Stimulated activated CD8-positive, alpha-beta memory T cell treated with anti-CD3 and anti-CD28 coated beads, Interleukin-7, amount 100 ng/mL, for 48 hours (primary cell): Measurements from ENCODE around the gene RAP1B.
A peak's percentile ranks its signal among the peaks of the same experiment; 100 is the strongest.

Experiments
- DNase-seq, 2 donors: peaks; one replicate each; pipeline ENCODE4 v3.0.0-alpha.2; 2020; ENCODE audit warnings: low read depth in 1 of 2; ENCODE audit errors: extremely low read depth in 1 of 2

Gene RAP1B

DNA sequence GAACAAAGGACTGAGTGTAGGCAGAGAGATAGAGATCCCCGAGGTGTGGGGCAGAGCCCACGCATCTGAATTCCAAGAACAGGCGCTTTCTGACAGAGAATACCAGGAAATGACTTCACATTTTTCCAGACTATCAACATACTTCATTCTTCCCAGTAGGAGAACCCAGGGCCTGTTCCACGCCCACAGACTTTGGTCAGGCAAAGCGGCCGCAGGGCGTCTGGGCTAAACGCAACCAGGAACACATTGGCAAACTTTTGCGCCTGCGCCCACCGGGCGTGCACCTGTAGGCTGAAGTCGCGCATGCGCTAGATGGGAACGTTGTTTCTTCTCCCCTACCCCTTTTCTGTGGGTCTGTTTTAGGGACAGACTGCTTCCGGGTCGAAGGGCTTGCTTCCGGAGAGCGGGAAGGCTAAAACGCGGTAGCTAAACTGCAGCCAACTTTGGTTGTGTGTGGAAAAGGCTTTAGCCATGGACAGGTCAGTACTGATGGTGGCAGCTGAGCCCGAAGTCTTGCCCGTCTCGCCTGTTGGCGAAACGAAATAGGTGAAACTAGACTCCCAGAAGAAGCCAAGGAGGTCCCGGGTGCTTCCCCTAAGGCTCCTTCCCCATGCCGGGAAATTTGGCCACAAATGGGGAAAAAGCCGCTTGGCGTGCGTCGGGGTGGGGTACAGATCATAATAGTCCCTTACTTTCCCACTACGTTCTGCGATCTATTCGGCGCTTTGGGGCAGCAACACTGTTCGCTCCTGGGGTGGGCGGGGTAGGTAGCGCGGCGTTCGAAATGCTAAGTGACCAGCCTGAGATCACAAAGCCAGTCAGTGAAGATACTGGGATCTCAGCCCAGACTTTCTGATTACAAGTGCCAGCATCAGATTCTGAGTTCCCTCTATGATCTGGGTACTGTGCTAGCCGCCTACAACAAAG is 76.2 kb downstream of the RAP1B start, which contains the start of gene NUP107:
Gene NUP107 (plus strand): TSS at position 384 of the 927 bp plus-strand sequence. CDS start 88 bp downstream, at position 472.
- peak; percentile 90 to 97 for DNase-seq

DNA sequence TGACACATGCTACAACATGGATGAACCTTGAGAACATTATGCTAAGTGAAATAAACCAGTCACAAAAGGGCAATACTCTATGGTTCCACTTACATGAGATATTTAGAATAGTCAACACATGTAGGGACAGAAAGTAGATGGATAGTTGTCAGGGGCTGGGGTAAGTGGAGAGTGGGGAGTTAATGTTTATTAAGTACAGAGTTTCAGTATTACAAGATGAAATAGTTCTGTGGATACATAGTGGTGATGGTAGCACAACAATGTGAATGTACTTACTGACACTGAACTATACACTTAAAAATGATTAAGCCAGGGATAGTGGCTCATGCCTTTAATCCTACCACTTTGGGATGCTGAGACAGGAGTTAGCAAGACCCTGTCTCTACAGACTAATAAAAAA is 84.8 kb downstream of the RAP1B start:
- no peak for DNase-seq

DNA sequence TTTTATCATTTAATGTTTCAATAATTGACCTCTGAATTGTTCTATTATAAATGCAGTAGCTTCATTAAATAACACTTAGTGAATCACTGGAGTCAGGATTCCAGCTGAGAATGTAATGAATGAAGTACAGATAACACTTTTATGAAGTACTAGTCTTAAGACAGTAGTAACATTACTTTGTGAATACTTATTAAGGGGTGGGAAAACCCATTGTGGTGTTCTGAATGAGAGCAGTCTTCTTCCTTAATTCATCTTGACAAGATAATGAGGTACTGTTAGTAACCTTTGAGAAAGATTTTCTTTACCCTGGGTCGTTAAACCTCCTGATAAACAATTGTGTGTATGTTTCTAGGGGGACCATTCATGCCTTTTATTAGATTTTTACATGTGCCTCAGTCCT is 88.8 kb downstream of the RAP1B start:
- DNase-seq, result no peak
